Neuronal stem cell (in vitro differentiated cells): ENCODE results near the gene EPHA2.

Experiments
- DNase-seq: peaks from one replicate; pipeline ENCODE4 v3.0.0-alpha.2; 2013; ENCODE audit warnings: low spot score
- H2AFZ ChIP-seq: one replicate; pipeline ENCODE4 v1.6.1; 2013; ENCODE audit warnings: mild to moderate bottlenecking, low read length, inconsistent platforms
- H2AK5ac ChIP-seq: 2 replicates; pipeline ENCODE4 v1.6.1; 2013; ENCODE audit warnings: low read depth, mild to moderate bottlenecking, inconsistent platforms, low read length, moderate library complexity, mixed read lengths
- H2BK120ac ChIP-seq: 2 replicates; pipeline ENCODE4 v1.6.1; 2013; ENCODE audit warnings: low read depth, mild to moderate bottlenecking, inconsistent platforms, low read length, moderate library complexity, mixed read lengths
- H2BK12ac ChIP-seq: one replicate; pipeline ENCODE4 v1.6.1; 2013; ENCODE audit warnings: low read length, inconsistent platforms
- H2BK15ac ChIP-seq: 2 replicates; pipeline ENCODE4 v1.6.1; 2013; ENCODE audit warnings: mild to moderate bottlenecking, low read length, inconsistent platforms, mixed read lengths
- H2BK5ac ChIP-seq: one replicate; pipeline ENCODE4 v1.6.1; 2013; ENCODE audit warnings: inconsistent platforms, mild to moderate bottlenecking, low read length, moderate library complexity
- H3K14ac ChIP-seq: one replicate; pipeline ENCODE4 v1.6.1; 2013; ENCODE audit warnings: low read length, inconsistent platforms
- H3K18ac ChIP-seq: 2 replicates; pipeline ENCODE4 v1.6.1; 2013; ENCODE audit warnings: low read length, inconsistent platforms
- H3K23ac ChIP-seq: 2 replicates; pipeline ENCODE4 v1.6.1; 2013; ENCODE audit warnings: low read depth, mild to moderate bottlenecking, mixed read lengths, low read length, inconsistent platforms; ENCODE audit not compliant: poor library complexity
- H3K27ac ChIP-seq: replicated peaks from 3 replicates; pipeline ENCODE4 v1.5.1; 2013; ENCODE audit warnings: low read length, inconsistent platforms
- H3K27me3 ChIP-seq, 3 experiments: 2 replicates each; pipeline ENCODE4 v1.6.1; 2013; ENCODE audit warnings: low read length in 3 of 3, mild to moderate bottlenecking in 2 of 3, inconsistent platforms in 1 of 3, low read depth in 1 of 3, mixed read lengths in 1 of 3, moderate library complexity in 1 of 3; ENCODE audit not compliant: control insufficient read depth in 3 of 3, insufficient read depth in 3 of 3
- H3K36me3 ChIP-seq, 2 donors: replicated peaks in 1 of 2; 2 replicates each; pipeline ENCODE4 v1.6.1; 2013; ENCODE audit warnings: low read length in 2 of 2; ENCODE audit not compliant: control insufficient read depth in 2 of 2, insufficient read depth in 2 of 2
- H3K4ac ChIP-seq: 2 replicates; pipeline ENCODE4 v1.6.1; 2013; ENCODE audit warnings: inconsistent platforms, mild to moderate bottlenecking, low read length, moderate library complexity
- H3K4me1 ChIP-seq, 2 donors: 1 replicate in 1 of 2; 2 replicates in 1 of 2; pipeline ENCODE4 v1.6.1; 2013; ENCODE audit warnings: low read length in 2 of 2, low read depth in 1 of 2; ENCODE audit not compliant: control insufficient read depth in 2 of 2, insufficient read depth in 1 of 2
- H3K4me2 ChIP-seq: one replicate; pipeline ENCODE4 v1.6.1; 2013; ENCODE audit warnings: mild to moderate bottlenecking, low read length, inconsistent platforms; ENCODE audit not compliant: insufficient read depth, poor library complexity, severe bottlenecking
- H3K4me3 ChIP-seq, 2 donors: 2 replicates each; pipeline ENCODE4 v1.5.1; 2013; ENCODE audit warnings: low read length in 2 of 2, mild to moderate bottlenecking in 2 of 2, inconsistent platforms in 1 of 2, moderate library complexity in 1 of 2
- H3K79me1 ChIP-seq: one replicate; pipeline ENCODE4 v1.6.1; 2013; ENCODE audit warnings: low read depth, mild to moderate bottlenecking, inconsistent platforms, low read length, moderate library complexity
- H3K9ac ChIP-seq: one replicate; pipeline ENCODE4 v1.6.1; 2013; ENCODE audit warnings: mild to moderate bottlenecking, low read depth, low read length, inconsistent platforms; ENCODE audit not compliant: poor library complexity
- H3K9me3 ChIP-seq, 2 donors: replicated peaks in 1 of 2; 2 replicates each; pipeline versions ENCODE3 to v1.6.1; 2013; ENCODE audit warnings: low read length in 2 of 2, mild to moderate bottlenecking in 2 of 2, inconsistent platforms in 1 of 2, low read depth in 1 of 2, mixed read lengths in 1 of 2, moderate library complexity in 1 of 2; ENCODE audit not compliant: control insufficient read depth in 2 of 2, insufficient read depth in 1 of 2
- H4K8ac ChIP-seq: one replicate; pipeline ENCODE4 v1.6.1; 2013; ENCODE audit warnings: low read depth, mild to moderate bottlenecking, inconsistent platforms, low read length, moderate library complexity
- H4K91ac ChIP-seq: one replicate; pipeline ENCODE4 v1.6.1; 2013; ENCODE audit warnings: low read length, low read depth, mild to moderate bottlenecking, inconsistent platforms; ENCODE audit not compliant: poor library complexity
- WGBS, 2 donors: extraction: QIAGEN DNeasy Blood & Tissue Kit; methylation state at CpG; one replicate each; pipeline ENCODE4 v1.1.7; 2013; ENCODE audit warnings: missing lambda C conversion rate in 2 of 2, mixed read lengths in 1 of 2; ENCODE audit not compliant: insufficient read length in 2 of 2, insufficient replicate concordance in 1 of 2; ENCODE audit errors: extremely low coverage in 2 of 2; 5-methylcytosine and 5-hydroxymethylcytosine counted together

Gene EPHA2

DNA sequence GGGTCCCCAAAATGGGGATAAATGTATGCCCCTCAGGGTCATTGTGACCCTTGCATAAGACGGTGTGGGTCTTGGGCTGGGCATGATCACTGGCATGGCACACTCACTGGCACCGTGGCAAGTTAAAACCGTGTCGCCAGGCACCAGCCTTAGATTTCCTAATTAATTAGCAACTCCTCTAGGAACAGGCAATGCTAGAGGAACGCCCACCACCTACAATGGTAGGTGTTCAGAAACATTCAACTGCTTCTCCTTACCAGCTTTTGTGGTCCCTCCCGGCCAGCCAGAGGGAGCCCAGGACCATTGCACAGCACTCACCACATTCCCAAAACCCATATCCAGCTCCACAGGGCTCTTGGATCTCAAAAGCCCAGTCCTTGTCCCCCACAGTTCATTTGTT is 36.4 kb downstream of the EPHA2 start:
- Histone ChIP-seq H3K23ac (no peak overlapping the region), H3K4me2 (no peak overlapping the region), H2BK5ac (no peak overlapping the region), H3K9ac (no peak overlapping the region), H2BK15ac (peak overlapping the region; percentile 34), H2BK12ac (peak overlapping the region; percentile 91), H4K91ac (peak overlapping the region; percentile 50), H3K36me3 (peaks cover 12 to 15% of the 10 kb centered on the region in 2 donors), H2BK120ac (peak overlapping the region; percentile 61), H3K4me3 (no peak overlapping the region), H3K4me1 (peaks cover 38 to 39% of the 10 kb centered on the region in 2 donors), H3K79me1 (no peaks in the 10 kb centered on the region), H3K27me3 (no peaks in the 10 kb centered on the region), H3K27ac (no peak overlapping the region), H2AFZ (no peak overlapping the region), H4K8ac (no peak overlapping the region), H3K14ac (no peak overlapping the region), H3K9me3 (no peaks in the 10 kb centered on the region), H3K18ac (peak overlapping the region; percentile 78), H3K4ac (no peak overlapping the region), H2AK5ac (peak overlapping the region; percentile 85)
- DNase-seq: no peak
- WGBS, 2 donors: no CpG with 5 or more reads among the region's 6 CpGs

DNA sequence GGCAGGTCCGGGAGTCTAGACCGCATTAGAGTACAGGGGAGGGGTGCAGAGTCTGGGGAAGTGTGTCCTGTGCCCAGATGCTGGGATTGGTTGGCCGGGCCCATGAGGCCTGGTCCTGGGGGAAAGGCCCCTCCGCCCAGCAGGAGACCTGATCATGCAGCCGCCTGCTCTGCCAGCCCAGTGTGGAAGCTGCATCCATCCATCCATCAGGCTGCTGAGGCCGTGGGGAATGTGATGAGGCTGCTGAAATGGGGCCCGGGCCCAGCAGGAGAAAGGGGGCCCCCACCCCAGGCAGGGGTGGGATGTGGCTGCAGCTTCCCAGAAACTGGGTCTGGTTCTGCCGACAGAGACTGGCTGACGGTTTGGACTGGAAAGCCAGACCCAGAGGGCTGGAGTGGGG is 37.2 kb downstream of the EPHA2 start:
- no peak overlapping the region for H3K4me2 ChIP-seq
- no CpG with 5 or more reads among the region's 9 CpGs for WGBS, 2 donors
- no peak for DNase-seq
- H2BK12ac ChIP-seq: no peak overlapping the region
- H4K91ac ChIP-seq: no peak overlapping the region
- no peak overlapping the region for H3K23ac ChIP-seq
- peak overlapping the region; percentile 79 for H2BK5ac ChIP-seq
- H2BK120ac ChIP-seq: peak overlapping the region; percentile 61
- no peak overlapping the region for H3K14ac ChIP-seq
- H3K4me3 ChIP-seq: no peak overlapping the region
- peaks cover 38 to 39% of the 10 kb centered on the region in 2 donors for H3K4me1 ChIP-seq
- no peak overlapping the region for H3K4ac ChIP-seq
- H2AFZ ChIP-seq: no peak overlapping the region
- H3K36me3 ChIP-seq: peaks cover 7 to 8% of the 10 kb centered on the region in 2 donors
- no peaks in the 10 kb centered on the region for H3K27me3 ChIP-seq
- peak overlapping the region; percentile 83 for H3K18ac ChIP-seq
- peak overlapping the region; percentile 85 for H2AK5ac ChIP-seq
- no peaks in the 10 kb centered on the region for H3K79me1 ChIP-seq
- no peak overlapping the region for H4K8ac ChIP-seq
- H3K27ac ChIP-seq: no peak overlapping the region
- no peak overlapping the region for H3K9ac ChIP-seq
- H3K9me3 ChIP-seq: no peaks in the 10 kb centered on the region
- H2BK15ac ChIP-seq: peak overlapping the region; percentile 34

DNA sequence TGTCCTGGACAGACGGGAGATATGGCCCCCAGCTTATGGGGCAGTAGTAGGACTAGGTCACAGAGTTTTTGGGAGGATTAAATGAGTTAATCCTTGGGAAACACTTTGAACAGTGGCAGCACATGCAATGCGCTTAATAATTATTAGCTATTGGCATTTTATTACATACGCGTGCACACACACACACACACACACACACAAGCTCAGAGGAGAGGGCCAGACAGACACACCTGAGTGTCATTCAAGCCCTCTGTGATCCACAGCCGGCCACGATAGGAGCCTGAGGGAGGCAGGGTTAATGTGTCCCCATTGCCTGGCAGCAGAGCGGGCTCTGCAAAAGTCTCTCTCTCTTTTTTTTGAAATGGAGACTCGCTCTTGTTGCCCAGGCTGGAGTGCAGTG is 37.9 kb downstream of the EPHA2 start:
- Histone ChIP-seq H4K8ac (no peak overlapping the region), H4K91ac (no peak overlapping the region), H2BK12ac (no peak overlapping the region), H2BK120ac (no peak overlapping the region), H3K9me3 (no peaks in the 10 kb centered on the region), H3K4me1 (peaks cover 42 to 44% of the 10 kb centered on the region in 2 donors), H2AFZ (no peak overlapping the region), H3K18ac (peak overlapping the region; percentile 5), H3K4ac (peak overlapping the region; percentile 2), H3K27me3 (no peaks in the 10 kb centered on the region), H3K9ac (no peak overlapping the region), H3K27ac (no peak overlapping the region), H3K23ac (no peak overlapping the region), H2AK5ac (peak overlapping the region; percentile 65), H3K79me1 (no peaks in the 10 kb centered on the region), H3K4me3 (no peak overlapping the region), H3K4me2 (no peak overlapping the region), H3K14ac (no peak overlapping the region), H2BK15ac (no peak overlapping the region), H2BK5ac (peak overlapping the region; percentile 79), H3K36me3 (peaks cover 2 to 4% of the 10 kb centered on the region in 2 donors)
- no CpG with 5 or more reads among the region's 8 CpGs for WGBS, 2 donors
- no peak for DNase-seq

DNA sequence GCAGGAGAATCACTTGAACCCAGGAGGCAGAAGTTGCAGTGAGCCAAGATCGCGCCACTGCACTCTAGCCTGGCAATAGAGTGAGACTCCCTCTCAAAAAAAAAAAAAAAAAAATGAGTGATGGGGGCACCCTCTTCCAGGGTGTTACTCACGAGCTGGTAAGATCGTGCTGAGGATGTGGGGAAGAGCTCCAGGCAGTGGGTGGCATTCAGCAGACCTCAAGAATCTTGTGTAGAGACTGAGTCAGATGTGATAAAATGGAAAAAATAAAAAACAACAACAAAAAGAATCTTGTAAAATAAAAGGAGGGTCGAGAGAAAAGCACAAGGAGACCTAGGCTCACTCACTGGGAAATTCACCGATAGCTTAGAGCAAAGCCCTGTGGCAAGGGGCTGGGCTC is 38.5 kb downstream of the EPHA2 start:
- H3K79me1 ChIP-seq: no peaks in the 10 kb centered on the region
- no peak overlapping the region for H2BK15ac ChIP-seq
- peak overlapping the region; percentile 5 for H3K18ac ChIP-seq
- no peak overlapping the region for H3K27ac ChIP-seq
- H4K91ac ChIP-seq: no peak overlapping the region
- H3K4me2 ChIP-seq: no peak overlapping the region
- no peak overlapping the region for H4K8ac ChIP-seq
- no peaks in the 10 kb centered on the region for H3K27me3 ChIP-seq
- WGBS, 2 donors: no CpG with 5 or more reads among the region's 6 CpGs
- H2BK120ac ChIP-seq: no peak overlapping the region
- H2BK5ac ChIP-seq: peak overlapping the region; percentile 79
- no peak overlapping the region for H3K4me3 ChIP-seq
- H3K9ac ChIP-seq: no peak overlapping the region
- no peak overlapping the region for H3K4ac ChIP-seq
- peaks cover 0 to 1% of the 10 kb centered on the region in 2 donors for H3K36me3 ChIP-seq
- no peak for DNase-seq
- no peak overlapping the region for H2AK5ac ChIP-seq
- no peak overlapping the region for H2BK12ac ChIP-seq
- H3K14ac ChIP-seq: no peak overlapping the region
- H3K23ac ChIP-seq: no peak overlapping the region
- H3K9me3 ChIP-seq: no peaks in the 10 kb centered on the region
- H3K4me1 ChIP-seq: peaks cover 47 to 48% of the 10 kb centered on the region in 2 donors
- no peak overlapping the region for H2AFZ ChIP-seq
